HG03064 (cell line): Measurements from ENCODE around the gene HADH.

Source experiments
- ATAC-seq: cut with Tn5 transposase; IDR thresholded peaks from one replicate; pipeline ENCODE4 v1.9.1; 2021; ENCODE audit warnings: low read depth; ENCODE audit not compliant: unreplicated experiment

The HADH gene

GRCh38 chr4:108053251-108053711 is 63.6 kb downstream of the HADH start:
- ATAC-seq, result peak; percentile 91

- no peak for ATAC-seq
Observed at GRCh38 chr4:108054025-108054638, 64.4 kb downstream of the HADH start.

- ATAC-seq, result no peak
Observed at GRCh38 chr4:108055787-108056186, 66.1 kb downstream of the HADH start.

GRCh38 chr4:108056418-108056817 is 66.7 kb downstream of the HADH start:
- no peak for ATAC-seq

GRCh38 chr4:108058685-108059440 is 69.2 kb downstream of the HADH start:
- ATAC-seq, result no peak

GRCh38 chr4:108060164-108060563 is 70.5 kb downstream of the HADH start:
- ATAC-seq, result no peak

GRCh38 chr4:108060686-108061321 is 71.1 kb downstream of the HADH start:
- no peak for ATAC-seq

- no peak for ATAC-seq
Observed at GRCh38 chr4:108068442-108068841, 78.8 kb downstream of the HADH start.

GRCh38 chr4:108070775-108071174 is 81.1 kb downstream of the HADH start:
- no peak for ATAC-seq

GRCh38 chr4:108072300-108072699 is 82.6 kb downstream of the HADH start:
- ATAC-seq, result no peak

- ATAC-seq, result no peak
Observed at GRCh38 chr4:108078024-108078733, 88.5 kb downstream of the HADH start.

- ATAC-seq, result no peak
Observed at GRCh38 chr4:108080747-108081146, 91.1 kb downstream of the HADH start.

- ATAC-seq, result no peak
Observed at GRCh38 chr4:108081256-108081655, 91.6 kb downstream of the HADH start.
